Astrocyte (in vitro differentiated cells and primary cell): ENCODE results near the gene HSPA12B. TPM values are rescaled to one million over a fixed set of nuclear protein-coding genes. Genes with fewer than 3 reads are reported as not detected.
A peak's percentile ranks its signal among the peaks of the same experiment; 100 is the strongest.

ENCODE experiments used
- DNase-seq: peaks from one replicate; pipeline ENCODE4 v3.0.0-alpha.2; 2010; ENCODE audit warnings: low read depth
- FAIRE-seq: peaks from 2 replicates; lab custom pipeline; 2011; peaks lifted over from hg19 to GRCh38; lab: Jason Lieb, UNC
- H2AFZ ChIP-seq: 2 replicates; pipeline ENCODE4 v1.6.0; 2012; ENCODE audit warnings: low read depth, low read length, inconsistent platforms
- H3K27ac ChIP-seq: 2 replicates; pipeline ENCODE4 v1.5.1; 2011; ENCODE audit warnings: low read depth, low read length, inconsistent platforms
- H3K27me3 ChIP-seq: 2 replicates; pipeline ENCODE4 v1.6.0; 2011; ENCODE audit warnings: low read length, inconsistent platforms; ENCODE audit not compliant: insufficient read depth
- H3K36me3 ChIP-seq: 2 replicates; pipeline ENCODE4 v1.5.1; 2011; ENCODE audit warnings: low read length, inconsistent platforms; ENCODE audit not compliant: insufficient read depth
- H3K4me1 ChIP-seq: 2 replicates; pipeline ENCODE4 v1.5.1; 2011; ENCODE audit warnings: low read length, inconsistent platforms; ENCODE audit not compliant: insufficient read depth
- H3K4me2 ChIP-seq: 2 replicates; pipeline ENCODE4 v1.6.0; 2012; ENCODE audit warnings: low read length, inconsistent platforms
- H3K4me3 ChIP-seq: 2 replicates; pipeline ENCODE4 v1.5.1; 2011; ENCODE audit warnings: low read depth, mild to moderate bottlenecking, low read length, inconsistent platforms; ENCODE audit not compliant: insufficient read depth
- H3K79me2 ChIP-seq: 2 replicates; pipeline ENCODE4 v1.6.0; 2012; ENCODE audit warnings: mild to moderate bottlenecking, low read length, inconsistent platforms; ENCODE audit not compliant: insufficient read depth
- H3K9ac ChIP-seq: 2 replicates; pipeline ENCODE4 v1.6.0; 2012; ENCODE audit warnings: mild to moderate bottlenecking, low read length, inconsistent platforms
- H3K9me3 ChIP-seq: 2 replicates; pipeline ENCODE4 v1.5.1; 2012; ENCODE audit warnings: low read depth, mild to moderate bottlenecking, low read length, inconsistent platforms; ENCODE audit not compliant: insufficient read depth
- H4K20me1 ChIP-seq: 2 replicates; pipeline ENCODE4 v1.6.0; 2012; ENCODE audit warnings: low read length, inconsistent platforms; ENCODE audit not compliant: insufficient read depth
- H3K27ac Mint-ChIP-seq: one replicate; pipeline ENCODE4 v1.8.0; 2021; ENCODE audit warnings: mild to moderate bottlenecking, mixed read lengths; ENCODE audit not compliant: unreplicated experiment
- H3K27me3 Mint-ChIP-seq: one replicate; pipeline ENCODE4 v1.8.0; 2021; ENCODE audit warnings: low read depth, mixed read lengths; ENCODE audit not compliant: unreplicated experiment
- H3K36me3 Mint-ChIP-seq: one replicate; pipeline ENCODE4 v1.8.0; 2021; ENCODE audit warnings: low read depth, mixed read lengths; ENCODE audit not compliant: unreplicated experiment
- H3K4me1 Mint-ChIP-seq: one replicate; pipeline ENCODE4 v1.8.0; 2021; ENCODE audit warnings: low read depth, mixed read lengths; ENCODE audit not compliant: unreplicated experiment
- H3K4me3 Mint-ChIP-seq: one replicate; pipeline ENCODE4 v1.8.0; 2021; ENCODE audit warnings: mild to moderate bottlenecking, moderate library complexity, mixed read lengths; ENCODE audit not compliant: unreplicated experiment
- H3K9me3 Mint-ChIP-seq: one replicate; pipeline ENCODE4 v1.8.0; 2021; ENCODE audit warnings: mild to moderate bottlenecking, mixed read lengths; ENCODE audit not compliant: unreplicated experiment
- EZH2 ChIP-seq: IDR thresholded peaks from 2 replicates; pipeline ENCODE4 v1.6.1; 2012; ENCODE audit warnings: mild to moderate bottlenecking, low read length, inconsistent platforms; ENCODE audit not compliant: insufficient read depth
- total RNA-seq: library from RNA; stranded (reverse); gene quantifications from 2 replicates; pipeline ENCODE4 v1.2.1, GENCODE V29; 2021
- TF ChIP-seq, protein P1 (sequence below): IDR thresholded peaks from 2 replicates; pipeline ENCODE4 v1.5.1; 2011; ENCODE audit warnings: low read depth, mild to moderate bottlenecking, inconsistent platforms, low read length, moderate library complexity; ENCODE audit not compliant: insufficient read depth

The HSPA12B gene
- total RNA-seq, 1 donor from 2014 or later, result not detected

DNA sequence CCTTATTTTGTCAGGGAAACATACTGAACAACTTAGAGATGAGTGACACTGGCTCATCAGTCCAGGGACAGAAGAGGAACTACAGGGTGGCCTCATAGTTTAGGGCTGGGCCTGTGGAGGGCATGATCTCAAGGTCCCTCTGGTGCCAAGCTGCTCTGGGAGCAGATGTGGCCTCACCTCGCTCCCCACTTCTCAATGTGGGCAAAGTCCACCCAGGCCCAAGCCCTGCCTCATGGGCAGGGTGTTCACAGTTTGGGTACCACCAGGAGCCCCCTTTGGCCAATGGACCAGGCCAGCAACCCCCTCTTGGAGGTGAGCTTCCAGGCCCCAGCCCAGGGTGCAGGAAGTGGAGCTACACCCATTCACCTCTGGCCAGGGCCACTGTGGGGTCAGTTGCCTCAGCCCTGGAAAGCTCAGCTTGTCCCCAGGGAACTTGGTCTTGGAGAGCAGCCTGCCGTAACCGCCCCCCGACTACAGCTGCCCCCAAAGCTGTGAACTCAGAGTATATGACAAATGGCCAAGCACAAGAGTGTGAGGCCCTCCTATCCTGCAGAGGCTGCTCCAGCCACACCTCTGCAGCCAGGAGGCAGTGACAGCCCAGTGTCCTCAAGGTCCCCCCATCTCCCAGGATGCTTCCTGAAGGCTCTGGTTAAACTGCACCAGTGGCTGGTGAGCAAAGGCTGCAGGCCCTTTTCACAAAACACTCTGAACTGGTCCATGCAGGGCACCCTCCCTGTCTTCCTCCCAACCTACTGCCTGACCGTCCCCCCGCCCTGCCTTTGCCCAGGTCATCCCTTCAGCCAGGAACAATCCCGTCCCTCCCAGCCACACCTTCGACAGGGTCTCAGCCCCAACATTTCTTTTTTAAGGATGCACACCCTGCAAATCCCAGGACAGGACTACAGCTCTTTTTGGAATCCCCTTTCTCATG, 31.5 kb downstream of the HSPA12B start:
- no peak overlapping the region for H3K4me2 ChIP-seq
- Mint-ChIP-seq H3K27ac (no peak overlapping the region), H3K27me3 (peaks cover 2% of the 10 kb centered on the region), H3K9me3 (no peaks in the 10 kb centered on the region), H3K36me3 (no peaks in the 10 kb centered on the region), H3K4me1 (peaks cover 3% of the 10 kb centered on the region), H3K4me3 (peak overlapping the region; percentile 41)
- H3K79me2 ChIP-seq, result peaks cover 50% of the 10 kb centered on the region
- no peaks in the 10 kb centered on the region for H3K27me3 ChIP-seq
- H4K20me1 ChIP-seq, result peaks cover 22% of the 10 kb centered on the region
- peaks cover 27% of the 10 kb centered on the region for H3K4me1 ChIP-seq
- FAIRE-seq (no peak), DNase-seq (no peak)
- TF ChIP-seq, protein P1, sequence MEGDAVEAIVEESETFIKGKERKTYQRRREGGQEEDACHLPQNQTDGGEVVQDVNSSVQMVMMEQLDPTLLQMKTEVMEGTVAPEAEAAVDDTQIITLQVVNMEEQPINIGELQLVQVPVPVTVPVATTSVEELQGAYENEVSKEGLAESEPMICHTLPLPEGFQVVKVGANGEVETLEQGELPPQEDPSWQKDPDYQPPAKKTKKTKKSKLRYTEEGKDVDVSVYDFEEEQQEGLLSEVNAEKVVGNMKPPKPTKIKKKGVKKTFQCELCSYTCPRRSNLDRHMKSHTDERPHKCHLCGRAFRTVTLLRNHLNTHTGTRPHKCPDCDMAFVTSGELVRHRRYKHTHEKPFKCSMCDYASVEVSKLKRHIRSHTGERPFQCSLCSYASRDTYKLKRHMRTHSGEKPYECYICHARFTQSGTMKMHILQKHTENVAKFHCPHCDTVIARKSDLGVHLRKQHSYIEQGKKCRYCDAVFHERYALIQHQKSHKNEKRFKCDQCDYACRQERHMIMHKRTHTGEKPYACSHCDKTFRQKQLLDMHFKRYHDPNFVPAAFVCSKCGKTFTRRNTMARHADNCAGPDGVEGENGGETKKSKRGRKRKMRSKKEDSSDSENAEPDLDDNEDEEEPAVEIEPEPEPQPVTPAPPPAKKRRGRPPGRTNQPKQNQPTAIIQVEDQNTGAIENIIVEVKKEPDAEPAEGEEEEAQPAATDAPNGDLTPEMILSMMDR, result no peak
- no peak for TF ChIP-seq EZH2
- no peak overlapping the region for H3K9ac ChIP-seq
- no peaks in the 10 kb centered on the region for H3K9me3 ChIP-seq
- peaks cover 3% of the 10 kb centered on the region for H3K36me3 ChIP-seq
- H3K27ac ChIP-seq, result no peak overlapping the region
- H3K4me3 ChIP-seq, result no peak overlapping the region
- H2AFZ ChIP-seq, result no peak overlapping the region

DNA sequence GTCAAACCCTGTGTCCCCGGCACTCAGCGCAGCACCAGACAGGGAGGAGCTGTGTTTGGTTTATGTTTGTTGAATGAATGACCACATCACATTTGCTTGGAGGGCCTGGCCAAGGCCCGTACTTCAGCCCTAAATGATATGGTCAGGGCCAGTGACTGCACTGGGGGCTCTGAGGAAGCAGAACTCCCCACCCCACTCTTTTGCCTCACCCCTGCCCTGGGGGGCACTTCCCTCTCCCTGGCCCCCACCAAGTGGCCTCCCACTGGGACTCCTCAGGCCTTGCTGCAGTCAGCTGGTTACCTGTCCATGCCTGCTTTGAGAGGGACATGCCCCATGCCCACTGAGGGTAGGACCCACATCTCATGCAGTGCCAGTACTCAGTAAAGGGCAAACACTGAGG, 32.2 kb downstream of the HSPA12B start:
- no peaks in the 10 kb centered on the region for H3K27me3 ChIP-seq
- TF ChIP-seq, protein P1, result no peak
- TF ChIP-seq EZH2, result no peak
- peaks cover 6% of the 10 kb centered on the region for H3K4me1 Mint-ChIP-seq
- H3K4me1 ChIP-seq, result peaks cover 32% of the 10 kb centered on the region
- FAIRE-seq (no peak), DNase-seq (no peak)
- no peaks in the 10 kb centered on the region for H3K9me3 Mint-ChIP-seq
- H4K20me1 ChIP-seq, result peaks cover 22% of the 10 kb centered on the region
- no peak overlapping the region for H3K4me3 Mint-ChIP-seq
- H3K79me2 ChIP-seq, result peaks cover 48% of the 10 kb centered on the region
- H3K9me3 ChIP-seq, result no peaks in the 10 kb centered on the region
- no peak overlapping the region for H2AFZ ChIP-seq
- H3K4me2 ChIP-seq, result no peak overlapping the region
- H3K27ac Mint-ChIP-seq, result no peak overlapping the region
- no peak overlapping the region for H3K9ac ChIP-seq
- peaks cover 2% of the 10 kb centered on the region for H3K27me3 Mint-ChIP-seq
- H3K36me3 Mint-ChIP-seq, result no peaks in the 10 kb centered on the region
- H3K4me3 ChIP-seq, result no peak overlapping the region
- H3K27ac ChIP-seq, result no peak overlapping the region
- peaks cover 3% of the 10 kb centered on the region for H3K36me3 ChIP-seq
